Measurements from ENCODE around the gene GSTO2. TPM values are rescaled to one million over a fixed set of nuclear protein-coding genes. Genes with fewer than 3 reads are reported as not detected.

Gene GSTO2
- total RNA-seq, 1 donor from 2014 or later, result 0.58 TPM

- Mint-ChIP-seq H3K27me3 (ENCODE audit: low read depth) (peaks cover 29% of the 10 kb centered on the region), H3K27ac (ENCODE audit: unreplicated experiment) (no peak overlapping the region), H3K4me1 (peaks cover 7% of the 10 kb centered on the region), H3K36me3 (ENCODE audit: low read depth) (no peaks in the 10 kb centered on the region), H3K4me3 (no peak overlapping the region), H3K9me3 (no peaks in the 10 kb centered on the region)
- TF ChIP-seq CTCF (conservative IDR thresholded peaks at IDR 0.05), result no peak
- no peak for DNase-seq (ENCODE audit: low read depth, low spot score)
Observed at GRCh38 chr10:104314591-104315485, 45.9 kb downstream of the GSTO2 start.

GRCh38 chr10:104315486-104315921 is 46.5 kb downstream of the GSTO2 start:
- no peaks in the 10 kb centered on the region for H3K36me3 Mint-ChIP-seq (ENCODE audit: low read depth)
- TF ChIP-seq CTCF (conservative IDR thresholded peaks at IDR 0.05), result no peak
- peaks cover 34% of the 10 kb centered on the region for H3K27me3 Mint-ChIP-seq (ENCODE audit: low read depth)
- H3K4me3 Mint-ChIP-seq, result no peak overlapping the region
- no peaks in the 10 kb centered on the region for H3K9me3 Mint-ChIP-seq
- no peak for DNase-seq (ENCODE audit: low read depth, low spot score)
- no peak overlapping the region for H3K27ac Mint-ChIP-seq (ENCODE audit: unreplicated experiment)
- H3K4me1 Mint-ChIP-seq, result peaks cover 11% of the 10 kb centered on the region

- no peak for DNase-seq (ENCODE audit: low read depth, low spot score)
- Mint-ChIP-seq H3K9me3 (no peaks in the 10 kb centered on the region), H3K36me3 (ENCODE audit: low read depth) (no peaks in the 10 kb centered on the region), H3K4me3 (no peak overlapping the region), H3K27ac (ENCODE audit: unreplicated experiment) (no peak overlapping the region), H3K4me1 (peaks cover 14% of the 10 kb centered on the region), H3K27me3 (ENCODE audit: low read depth) (peaks cover 36% of the 10 kb centered on the region)
- TF ChIP-seq CTCF (conservative IDR thresholded peaks at IDR 0.05), result no peak
Observed at GRCh38 chr10:104316321-104317099, 47.5 kb downstream of the GSTO2 start.

- Mint-ChIP-seq H3K4me1 (peaks cover 14% of the 10 kb centered on the region), H3K4me3 (no peak overlapping the region), H3K27ac (ENCODE audit: unreplicated experiment) (no peak overlapping the region), H3K36me3 (ENCODE audit: low read depth) (no peaks in the 10 kb centered on the region), H3K9me3 (no peaks in the 10 kb centered on the region), H3K27me3 (ENCODE audit: low read depth) (peaks cover 44% of the 10 kb centered on the region)
- DNase-seq (ENCODE audit: low read depth, low spot score), result no peak
- no peak for TF ChIP-seq CTCF (conservative IDR thresholded peaks at IDR 0.05)
Observed at GRCh38 chr10:104317269-104317710, 48.3 kb downstream of the GSTO2 start.

- Mint-ChIP-seq H3K36me3 (ENCODE audit: low read depth) (no peaks in the 10 kb centered on the region), H3K27ac (ENCODE audit: unreplicated experiment) (no peak overlapping the region), H3K4me1 (peaks cover 14% of the 10 kb centered on the region), H3K4me3 (no peak overlapping the region), H3K27me3 (ENCODE audit: low read depth) (peaks cover 49% of the 10 kb centered on the region), H3K9me3 (no peaks in the 10 kb centered on the region)
- DNase-seq (ENCODE audit: low read depth, low spot score), result no peak
- no peak for TF ChIP-seq CTCF (conservative IDR thresholded peaks at IDR 0.05)
Observed at GRCh38 chr10:104317726-104318299, 48.8 kb downstream of the GSTO2 start.
